Skin of body (tissue), 2 donors: ENCODE results near the gene AKT3. TPM values are rescaled to one million over a fixed set of nuclear protein-coding genes. Genes with fewer than 3 reads are reported as not detected.

ENCODE experiments used
- DNase-seq: peaks from one replicate; lab custom pipeline; 2025; lab: John Stamatoyannopoulos, UW
- total RNA-seq: library from RNA; depleted of rRNA; stranded (reverse); fragments of >200 nt; gene quantifications from one replicate; pipeline ENCODE4 v1.2.3, GENCODE V29; 2014

Gene AKT3
- total RNA-seq, 1 donor from 2014 or later, result 26.7 TPM

GRCh38 chr1:243490748-243491686 lies 359.0 kb downstream of the AKT3 start:
- no peak for DNase-seq

- DNase-seq, result no peak
Observed at GRCh38 chr1:243489681-243490546, 360.1 kb downstream of the AKT3 start.

- DNase-seq, result no peak
Observed at GRCh38 chr1:243489158-243489527, 360.9 kb downstream of the AKT3 start.

GRCh38 chr1:243488459-243489157 lies 361.4 kb downstream of the AKT3 start:
- no peak for DNase-seq

GRCh38 chr1:243487649-243488227 lies 362.3 kb downstream of the AKT3 start:
- no peak for DNase-seq

- no peak for DNase-seq
Observed at GRCh38 chr1:243487036-243487648, 362.9 kb downstream of the AKT3 start.

- no peak for DNase-seq
Observed at GRCh38 chr1:243483952-243484351, 366.1 kb downstream of the AKT3 start.

GRCh38 chr1:243483071-243483771 lies 366.8 kb downstream of the AKT3 start:
- DNase-seq, result no peak

- DNase-seq, result peak; percentile 48
Observed at GRCh38 chr1:243482141-243483022, 367.7 kb downstream of the AKT3 start.

GRCh38 chr1:243481101-243481500 lies 368.9 kb downstream of the AKT3 start:
- no peak for DNase-seq

GRCh38 chr1:243477731-243478290 lies 372.2 kb downstream of the AKT3 start:
- DNase-seq, result no peak

GRCh38 chr1:243475966-243476365 lies 374.1 kb downstream of the AKT3 start:
- no peak for DNase-seq

- DNase-seq, result no peak
Observed at GRCh38 chr1:243474906-243475305, 375.1 kb downstream of the AKT3 start.

GRCh38 chr1:243474136-243474881 lies 375.7 kb downstream of the AKT3 start:
- DNase-seq, result no peak

GRCh38 chr1:243473227-243474135 lies 376.6 kb downstream of the AKT3 start:
- peak; percentile 53 for DNase-seq

- no peak for DNase-seq
Observed at GRCh38 chr1:243471754-243472745, 378.0 kb downstream of the AKT3 start.
